CD14-positive monocyte (primary cell): Measurements from ENCODE around the gene TENT4A. TPM values are rescaled to one million over a fixed set of nuclear protein-coding genes. Genes with fewer than 3 reads are reported as not detected.

Experiments used
- DNase-seq, 3 donors: peaks; one replicate each; pipeline ENCODE4 v3.0.0-alpha.2; 2011 to 2022
- H2AFZ ChIP-seq: 2 replicates; pipeline ENCODE4 v1.6.0; 2012; ENCODE audit warnings: mild to moderate bottlenecking, low read depth, low read length, inconsistent platforms; ENCODE audit not compliant: insufficient read depth, poor library complexity, severe bottlenecking
- H3K27ac ChIP-seq, 2 donors: 1 replicate in 1 of 2; 2 replicates in 1 of 2; pipeline ENCODE4 v1.5.1; 2012 to 2013; ENCODE audit warnings: low read length in 2 of 2, control low read depth in 1 of 2, inconsistent platforms in 1 of 2, low read depth in 1 of 2, mild to moderate bottlenecking in 1 of 2
- H3K27me3 ChIP-seq, 2 donors: one replicate each; pipeline versions ENCODE4 v1.6.0 to v1.6.1; 2011 to 2013; ENCODE audit warnings: low read length in 2 of 2; ENCODE audit not compliant: control insufficient read depth in 2 of 2, insufficient read depth in 2 of 2
- H3K36me3 ChIP-seq, 2 donors: replicated peaks in 1 of 2; 1 replicate in 1 of 2; 2 replicates in 1 of 2; pipeline versions ENCODE4 v1.5.1 to v1.6.1; 2012 to 2013; ENCODE audit warnings: low read length in 2 of 2, control low read depth in 1 of 2, inconsistent platforms in 1 of 2, mild to moderate bottlenecking in 1 of 2; ENCODE audit not compliant: insufficient read depth in 2 of 2, control insufficient read depth in 1 of 2
- H3K4me1 ChIP-seq, 2 donors: 1 replicate in 1 of 2; 2 replicates in 1 of 2; pipeline versions ENCODE4 v1.5.1 to v1.6.1; 2012 to 2013; ENCODE audit warnings: low read length in 2 of 2, control low read depth in 1 of 2, inconsistent platforms in 1 of 2, mild to moderate bottlenecking in 1 of 2, moderate library complexity in 1 of 2; ENCODE audit not compliant: insufficient read depth in 2 of 2, control insufficient read depth in 1 of 2
- H3K4me2 ChIP-seq: replicated peaks from 2 replicates; pipeline ENCODE3; 2012; ENCODE audit warnings: low read length, moderate library complexity, mild to moderate bottlenecking; ENCODE audit not compliant: poor library complexity, severe bottlenecking; ENCODE audit errors: extremely low read depth
- H3K4me3 ChIP-seq, 3 experiments: fragments of 200-600 bp in 1 of 3; sonication (generic) in 1 of 3; replicated peaks in 1 of 3; 1 replicate in 2 of 3; 2 replicates in 1 of 3; pipeline ENCODE4 v1.5.1; 2011 to 2013; ENCODE audit warnings: low read length in 3 of 3, mild to moderate bottlenecking in 3 of 3, control low read depth in 2 of 3, low read depth in 2 of 3, inconsistent platforms in 1 of 3, moderate library complexity in 1 of 3
- H3K79me2 ChIP-seq: 2 replicates; pipeline ENCODE4 v1.6.0; 2012; ENCODE audit warnings: mild to moderate bottlenecking, control low read depth, inconsistent platforms, low read length, moderate library complexity; ENCODE audit not compliant: insufficient read depth
- H3K9ac ChIP-seq: 2 replicates; pipeline ENCODE4 v1.6.0; 2017; ENCODE audit warnings: low read length, mild to moderate bottlenecking; ENCODE audit not compliant: insufficient read depth, poor library complexity, severe bottlenecking
- H3K9me3 ChIP-seq, 2 donors: replicated peaks in 1 of 2; 1 replicate in 1 of 2; 2 replicates in 1 of 2; pipeline versions ENCODE4 v1.5.1 to v1.6.1; 2012 to 2013; ENCODE audit warnings: low read length in 2 of 2, control low read depth in 1 of 2; ENCODE audit not compliant: control insufficient read depth in 1 of 2, insufficient read depth in 1 of 2
- H4K20me1 ChIP-seq: 2 replicates; pipeline ENCODE4 v1.6.0; 2012; ENCODE audit warnings: mild to moderate bottlenecking, low read length, control low read depth, moderate library complexity; ENCODE audit not compliant: insufficient read depth
- H3K27ac Mint-ChIP-seq, 7 donors: one replicate each; pipeline ENCODE4 v1.8.0; 2020; ENCODE audit warnings: mild to moderate bottlenecking in 7 of 7, mixed read lengths in 7 of 7, moderate library complexity in 6 of 7, inconsistent platforms in 2 of 7
- H3K27me3 Mint-ChIP-seq, 3 donors: one replicate each; pipeline ENCODE4 v1.8.0; 2021 to 2022; ENCODE audit warnings: low read depth in 3 of 3, mild to moderate bottlenecking in 3 of 3, mixed read lengths in 3 of 3, moderate library complexity in 3 of 3, inconsistent platforms in 1 of 3
- H3K36me3 Mint-ChIP-seq, 2 donors: one replicate each; pipeline ENCODE4 v1.8.0; 2020; ENCODE audit warnings: mixed read lengths in 2 of 2, inconsistent platforms in 1 of 2, mild to moderate bottlenecking in 1 of 2
- H3K4me1 Mint-ChIP-seq: one replicate; pipeline ENCODE4 v1.8.0; 2020; ENCODE audit warnings: mild to moderate bottlenecking, mixed read lengths
- H3K4me3 Mint-ChIP-seq, 2 donors: one replicate each; pipeline ENCODE4 v1.8.0; 2020; ENCODE audit warnings: mild to moderate bottlenecking in 2 of 2, mixed read lengths in 2 of 2, moderate library complexity in 1 of 2
- H3K9me3 Mint-ChIP-seq, 7 donors: one replicate each; pipeline ENCODE4 v1.8.0; 2020 to 2022; ENCODE audit warnings: mixed read lengths in 7 of 7, mild to moderate bottlenecking in 6 of 7, moderate library complexity in 6 of 7, inconsistent platforms in 2 of 7
- whole genome bisulfite sequencing: methylation state at CpG from one replicate; pipeline ENCODE4 v1.1.5; 2013; ENCODE audit warnings: missing lambda C conversion rate; ENCODE audit not compliant: insufficient coverage; 5-methylcytosine and 5-hydroxymethylcytosine counted together
- intact Hi-C, 2 donors: fragments of 100-400 bp; cut with micrococcal nuclease; formaldehyde crosslinking; loops; one replicate each; pipeline versions ENCODE4 v1.15.0 to v1.15.1; 2023
- polyA plus RNA-seq, 3 donors: library from polyadenylated mRNA; depleted of rRNA in 1 of 3; unstranded in 2 of 3; stranded (reverse) in 1 of 3; fragments of 300-500 nt in 2 of 3; fragments of >200 nt in 1 of 3; fragmentation: Illumina TruSeq in 2 of 3; gene quantifications; 1 replicate in 2 of 3; 2 replicates in 1 of 3; pipeline ENCODE4 v1.2.3, GENCODE V29; 2012 to 2021
- TF ChIP-seq, protein P1 (sequence below): fragments of 200-600 bp; IDR thresholded peaks from one replicate; pipeline ENCODE4 v1.8.0; 2022; ENCODE audit warnings: antibody characterized with exemption, mild to moderate bottlenecking

TENT4A gene
- polyA plus RNA-seq, 3 donors, result 0.17 to 15.6 (median 0.44) TPM

- Mint-ChIP-seq H3K9me3 (peaks cover 4 to 11% (median 8%) of the 10 kb centered on the region in 7 donors), H3K27ac (no peak overlapping the region), H3K4me3 (no peak overlapping the region), H3K4me1 (no peaks in the 10 kb centered on the region), H3K27me3 (peaks cover 0 to 4% (median 0%) of the 10 kb centered on the region in 3 donors), H3K36me3 (peaks cover 34 to 57% of the 10 kb centered on the region in 2 donors)
- no CpG with 5 or more reads among the region's 5 CpGs for WGBS
- Histone ChIP-seq H3K4me1 (no peaks in the 10 kb centered on the region), H3K27me3 (no peaks in the 10 kb centered on the region), H3K4me3 (no peak overlapping the region), H2AFZ (no peak overlapping the region), H3K4me2 (no peak overlapping the region), H3K9me3 (peaks cover 0 to 6% of the 10 kb centered on the region in 2 donors), H3K9ac (no peak overlapping the region), H3K27ac (no peak overlapping the region), H3K36me3 (peaks cover 11 to 37% of the 10 kb centered on the region in 2 donors), H4K20me1 (no peaks in the 10 kb centered on the region), H3K79me2 (no peaks in the 10 kb centered on the region)
- no peak for DNase-seq
- intact Hi-C loops, result no loop called here
- TF ChIP-seq, protein P1, sequence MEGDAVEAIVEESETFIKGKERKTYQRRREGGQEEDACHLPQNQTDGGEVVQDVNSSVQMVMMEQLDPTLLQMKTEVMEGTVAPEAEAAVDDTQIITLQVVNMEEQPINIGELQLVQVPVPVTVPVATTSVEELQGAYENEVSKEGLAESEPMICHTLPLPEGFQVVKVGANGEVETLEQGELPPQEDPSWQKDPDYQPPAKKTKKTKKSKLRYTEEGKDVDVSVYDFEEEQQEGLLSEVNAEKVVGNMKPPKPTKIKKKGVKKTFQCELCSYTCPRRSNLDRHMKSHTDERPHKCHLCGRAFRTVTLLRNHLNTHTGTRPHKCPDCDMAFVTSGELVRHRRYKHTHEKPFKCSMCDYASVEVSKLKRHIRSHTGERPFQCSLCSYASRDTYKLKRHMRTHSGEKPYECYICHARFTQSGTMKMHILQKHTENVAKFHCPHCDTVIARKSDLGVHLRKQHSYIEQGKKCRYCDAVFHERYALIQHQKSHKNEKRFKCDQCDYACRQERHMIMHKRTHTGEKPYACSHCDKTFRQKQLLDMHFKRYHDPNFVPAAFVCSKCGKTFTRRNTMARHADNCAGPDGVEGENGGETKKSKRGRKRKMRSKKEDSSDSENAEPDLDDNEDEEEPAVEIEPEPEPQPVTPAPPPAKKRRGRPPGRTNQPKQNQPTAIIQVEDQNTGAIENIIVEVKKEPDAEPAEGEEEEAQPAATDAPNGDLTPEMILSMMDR, result no peak
Observed at GRCh38 chr5:6673031-6673430, 40.2 kb upstream of the TENT4A start.

DNA sequence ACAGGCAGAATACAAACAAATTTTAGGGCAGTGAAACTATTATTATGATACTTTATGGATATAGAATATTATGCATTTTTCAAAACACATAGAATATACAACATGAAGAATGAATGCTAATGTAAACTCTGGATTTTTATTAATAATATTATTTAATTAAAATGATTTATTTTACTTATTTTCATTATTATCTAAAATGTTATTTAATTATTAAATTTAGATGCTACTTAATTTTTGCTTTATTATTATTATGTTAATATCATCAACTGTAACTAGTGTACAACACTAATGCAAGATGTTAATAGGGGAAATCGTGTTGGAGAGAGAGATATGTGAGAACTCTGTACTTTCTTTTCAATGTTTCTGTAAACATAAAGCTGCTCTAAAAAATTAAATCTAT lies 39.3 kb upstream of the TENT4A start:
- H3K27me3 Mint-ChIP-seq, result peaks cover 0 to 6% (median 0%) of the 10 kb centered on the region in 3 donors
- DNase-seq, result no peak
- H3K4me2 ChIP-seq, result no peak overlapping the region
- no peaks in the 10 kb centered on the region for H3K4me1 ChIP-seq
- H3K4me3 ChIP-seq, result no peak overlapping the region
- H3K9me3 ChIP-seq, result peaks cover 0 to 6% of the 10 kb centered on the region in 2 donors
- H3K36me3 ChIP-seq, result peaks cover 11 to 28% of the 10 kb centered on the region in 2 donors
- intact Hi-C loops, result no loop called here
- peaks cover 4 to 11% (median 8%) of the 10 kb centered on the region in 7 donors for H3K9me3 Mint-ChIP-seq
- no peak overlapping the region for H3K27ac ChIP-seq
- no peak overlapping the region for H3K4me3 Mint-ChIP-seq
- H3K79me2 ChIP-seq, result no peaks in the 10 kb centered on the region
- H3K4me1 Mint-ChIP-seq, result no peaks in the 10 kb centered on the region
- no peaks in the 10 kb centered on the region for H4K20me1 ChIP-seq
- WGBS, result no CpG with 5 or more reads among the region's 1 CpG
- peaks cover 29 to 52% of the 10 kb centered on the region in 2 donors for H3K36me3 Mint-ChIP-seq
- no peak overlapping the region for H3K9ac ChIP-seq
- TF ChIP-seq, protein P1, result no peak
- H3K27me3 ChIP-seq, result no peaks in the 10 kb centered on the region
- no peak overlapping the region for H2AFZ ChIP-seq
- H3K27ac Mint-ChIP-seq, result no peak overlapping the region
